Motor neuron (in vitro differentiated cells): Measurements from ENCODE around the gene CNDP1. TPM values are rescaled to one million over a fixed set of nuclear protein-coding genes. Genes with fewer than 3 reads are reported as not detected.

ENCODE experiments used
- ATAC-seq, 8 experiments: fragments of 200-7000 bp; cut with Tn5 transposase; replicated peaks in 6 of 8; 2 replicates each; pipeline ENCODE4 v1.8.0; 2021; ENCODE audit warnings: mild to moderate bottlenecking in 8 of 8, moderate library complexity in 8 of 8
- H3K27ac ChIP-seq, 2 donors: fragments of 250-450 bp; sonication (Bioruptor Pico); 2 replicates each; pipeline ENCODE4 v1.9.0; 2021; ENCODE audit warnings: antibody characterized with exemption in 2 of 2, mild to moderate bottlenecking in 2 of 2, moderate library complexity in 1 of 2
- H3K4me1 ChIP-seq, 2 donors: fragments of 250-450 bp; sonication (Bioruptor Pico); replicated peaks in 1 of 2; 2 replicates each; pipeline ENCODE4 v1.6.1; 2021; ENCODE audit warnings: antibody characterized with exemption in 2 of 2, mild to moderate bottlenecking in 2 of 2, moderate library complexity in 1 of 2
- H3K4me3 ChIP-seq, 5 donors: fragments of 250-450 bp; sonication (Bioruptor Pico); 2 replicates each; pipeline ENCODE4 v1.9.0; 2021; ENCODE audit warnings: antibody characterized with exemption in 5 of 5, mild to moderate bottlenecking in 5 of 5, moderate library complexity in 4 of 5
- WGBS, 10 experiments: fragments of 450-650 bp; shearing (Covaris generic); methylation state at CpG; one replicate each; pipeline ENCODE4 v1.0.0; 2022; 5-methylcytosine and 5-hydroxymethylcytosine counted together
- in situ Hi-C, 9 experiments: fragments of 400-800 bp; cut with MboI; loops; one replicate each; pipeline ENCODE4 v1.15.0; 2021; ENCODE audit warnings: low sequenced_read_pairs in 9 of 9, low pct_unique_long_range_greater_than_20kb in 2 of 9; ENCODE audit not compliant: unreplicated experiment in 9 of 9
- total RNA-seq, 8 experiments: library from RNA; unstranded; fragments of 300-600 nt; gene quantifications; 2 replicates each; pipeline versions ENCODE4 v1.2.3 to v1.2.4, GENCODE V29; 2022

The CNDP1 gene
- total RNA-seq, 8 experiments from 2014 or later, result 0.08 to 0.57 (median 0.20) TPM; not detected in 1

- WGBS, 10 experiments, result 0 to 100% (median 0%) methylated on average over 1 of the region's 1 CpG; no CpG with 5 or more reads in 4 of the 10 experiments
- Histone ChIP-seq H3K27ac (no peak overlapping the region), H3K4me1 (peaks cover 0 to 4% of the 10 kb centered on the region in 2 donors), H3K4me3 (no peak overlapping the region)
- in situ Hi-C loops, result no loop called here
- ATAC-seq, result peak in 1 of 8 experiments; percentile 51
These were observed 56.4 kb downstream of the CNDP1 start for GRCh38 chr18:74590671-74591070.

- Histone ChIP-seq H3K4me3 (no peak overlapping the region), H3K4me1 (peaks cover 9 to 18% of the 10 kb centered on the region in 2 donors), H3K27ac (no peak overlapping the region)
- ATAC-seq, result no peak
- in situ Hi-C loops, result no loop called here
These were observed 61.1 kb downstream of the CNDP1 start for GRCh38 chr18:74595431-74595830.

GRCh38 chr18:74597034-74597661, 62.8 kb downstream of the CNDP1 start:
- peaks cover 9 to 18% of the 10 kb centered on the region in 2 donors for H3K4me1 ChIP-seq
- peak; percentile 23 to 47 (median 32) for ATAC-seq
- H3K4me3 ChIP-seq, result peak overlapping the region; percentile 77 to 99 (median 93)
- H3K27ac ChIP-seq, result peak overlapping the region; percentile 99 to 100
- WGBS, 10 experiments, result 0 to 7% (median 0%) methylated on average over 2 to 31 of the region's 41 CpGs; no CpG with 5 or more reads in 1 of the 10 experiments
- in situ Hi-C loops, result no loop called here

- 0 to 2% (median 0%) methylated on average over 1 to 8 of the region's 64 CpGs; no CpG with 5 or more reads in 5 of the 10 experiments for WGBS, 10 experiments
- peak; percentile 78 to 87 (median 84) for ATAC-seq
- H3K4me1 ChIP-seq, result peaks cover 9 to 18% of the 10 kb centered on the region in 2 donors
- H3K4me3 ChIP-seq, result peak within 1 kb of the TSS; percentile 77 to 99 (median 93)
- in situ Hi-C loops, result no loop called here
- peak within 1 kb of the TSS; percentile 99 to 100 for H3K27ac ChIP-seq
These were observed 63.5 kb downstream of the CNDP1 start, which contains the start of gene ZNF407 for GRCh38 chr18:74597662-74598349. ZNF407 (plus strand) TSS chr18:74597870; CDS start chr18:74631020, 33,150 bp downstream.

GRCh38 chr18:74598350-74599001, 64.2 kb downstream of the CNDP1 start:
- 0 to 17% (median 0%) methylated on average over 1 to 9 of the region's 44 CpGs; no CpG with 5 or more reads in 6 of the 10 experiments for WGBS, 10 experiments
- Histone ChIP-seq H3K4me1 (peaks cover 9 to 18% of the 10 kb centered on the region in 2 donors), H3K27ac (peak overlapping the region; percentile 99 to 100), H3K4me3 (peak overlapping the region; percentile 77 to 99 (median 93))
- in situ Hi-C loops, result no loop called here
- ATAC-seq, result peak; percentile 37 to 74 (median 70)

GRCh38 chr18:74604361-74604760, 70.1 kb downstream of the CNDP1 start:
- H3K27ac ChIP-seq, result no peak overlapping the region
- ATAC-seq, result peak in 1 of 8 experiments; percentile 35

GRCh38 chr18:74604774-74605173, 70.5 kb downstream of the CNDP1 start:
- in situ Hi-C loops, result no loop called here
- Histone ChIP-seq H3K27ac (no peak overlapping the region), H3K4me1 (no peaks in the 10 kb centered on the region), H3K4me3 (no peak overlapping the region)
- WGBS, 10 experiments, result 40 to 100% (median 82%) methylated on average over 1 to 4 of the region's 4 CpGs; no CpG with 5 or more reads in 1 of the 10 experiments
- ATAC-seq, result no peak

More at GRCh38 chr18:74604361-74604760, 70.1 kb downstream of the CNDP1 start:
- in situ Hi-C loops, result no loop called here
- H3K4me1 ChIP-seq, result peaks cover 0 to under 1% of the 10 kb centered on the region in 2 donors
- no peak overlapping the region for H3K4me3 ChIP-seq

- Histone ChIP-seq H3K4me3 (no peak overlapping the region), H3K27ac (no peak overlapping the region), H3K4me1 (no peaks in the 10 kb centered on the region)
- in situ Hi-C loops, result no loop called here
- ATAC-seq, result no peak
- 90 to 100% (median 100%) methylated on average over 1 to 2 of the region's 2 CpGs; no CpG with 5 or more reads in 1 of the 10 experiments for WGBS, 10 experiments
These were observed 74.4 kb downstream of the CNDP1 start for GRCh38 chr18:74608681-74609080.

GRCh38 chr18:74609535-74609934, 75.2 kb downstream of the CNDP1 start:
- no peak overlapping the region for H3K27ac ChIP-seq
- in situ Hi-C loops, result no loop called here
- peak in 1 of 8 experiments; percentile 7 for ATAC-seq
- no peaks in the 10 kb centered on the region for H3K4me1 ChIP-seq
- H3K4me3 ChIP-seq, result no peak overlapping the region
- WGBS, 10 experiments, result 11 to 94% (median 80%) methylated on average over 1 to 3 of the region's 3 CpGs; no CpG with 5 or more reads in 3 of the 10 experiments

GRCh38 chr18:74610051-74610615, 75.8 kb downstream of the CNDP1 start:
- Histone ChIP-seq H3K27ac (no peak overlapping the region), H3K4me3 (no peak overlapping the region), H3K4me1 (no peaks in the 10 kb centered on the region)
- in situ Hi-C loops, result no loop called here
- ATAC-seq, result no peak
- 67 to 100% (median 84%) methylated on average over 2 to 7 of the region's 7 CpGs for whole genome bisulfite sequencing, 10 experiments

GRCh38 chr18:74610860-74611259, 76.6 kb downstream of the CNDP1 start:
- in situ Hi-C loops, result no loop called here
- 0 to 100% (median 89%) methylated on average over 1 of the region's 1 CpG; no CpG with 5 or more reads in 1 of the 10 experiments for WGBS, 10 experiments
- Histone ChIP-seq H3K4me3 (no peak overlapping the region), H3K4me1 (no peaks in the 10 kb centered on the region), H3K27ac (no peak overlapping the region)
- ATAC-seq, result peak in 3 of 8 experiments; percentile 45 to 61 (median 50)

- ATAC-seq, result peak in 3 of 8 experiments; percentile 66 to 89 (median 79)
- H3K4me3 ChIP-seq, result no peak overlapping the region
- H3K4me1 ChIP-seq, result no peaks in the 10 kb centered on the region
- in situ Hi-C loops, result no loop called here
- 26 to 100% (median 75%) methylated on average over 1 to 4 of the region's 4 CpGs; no CpG with 5 or more reads in 1 of the 10 experiments for WGBS, 10 experiments
- H3K27ac ChIP-seq, result no peak overlapping the region
These were observed 77.5 kb downstream of the CNDP1 start for GRCh38 chr18:74611765-74612164.

- WGBS, 10 experiments, result 40 to 93% (median 80%) methylated on average over 1 of the region's 1 CpG; no CpG with 5 or more reads in 3 of the 10 experiments
- ATAC-seq, result no peak
- H3K4me3 ChIP-seq, result no peak overlapping the region
These were observed 79.1 kb downstream of the CNDP1 start for GRCh38 chr18:74613381-74613780.

More at GRCh38 chr18:74613381-74613780, 79.1 kb downstream of the CNDP1 start:
- Histone ChIP-seq H3K27ac (no peak overlapping the region), H3K4me1 (no peaks in the 10 kb centered on the region)
- in situ Hi-C loops, result no loop called here
